Testis (tissue), 2 donors: ENCODE measurements around the gene BACH2.

ENCODE experiments used
- POLR2A ChIP-seq: fragments of 450-650 bp; IDR thresholded peaks from one replicate; pipeline ENCODE4 v1.6.1; 2017; ENCODE audit warnings: antibody characterized with exemption, mild to moderate bottlenecking, moderate library complexity
- TF ChIP-seq, protein P1 (sequence below), 3 experiments: fragments of 450-650 bp in 2 of 3; fragments of 200-600 bp in 1 of 3; sonication (generic) in 1 of 3; IDR thresholded peaks; one replicate each; pipeline ENCODE4 v1.5.1; 2016 to 2019; ENCODE audit warnings: antibody characterized with exemption in 3 of 3, mild to moderate bottlenecking in 2 of 3, moderate library complexity in 1 of 3

DNA sequence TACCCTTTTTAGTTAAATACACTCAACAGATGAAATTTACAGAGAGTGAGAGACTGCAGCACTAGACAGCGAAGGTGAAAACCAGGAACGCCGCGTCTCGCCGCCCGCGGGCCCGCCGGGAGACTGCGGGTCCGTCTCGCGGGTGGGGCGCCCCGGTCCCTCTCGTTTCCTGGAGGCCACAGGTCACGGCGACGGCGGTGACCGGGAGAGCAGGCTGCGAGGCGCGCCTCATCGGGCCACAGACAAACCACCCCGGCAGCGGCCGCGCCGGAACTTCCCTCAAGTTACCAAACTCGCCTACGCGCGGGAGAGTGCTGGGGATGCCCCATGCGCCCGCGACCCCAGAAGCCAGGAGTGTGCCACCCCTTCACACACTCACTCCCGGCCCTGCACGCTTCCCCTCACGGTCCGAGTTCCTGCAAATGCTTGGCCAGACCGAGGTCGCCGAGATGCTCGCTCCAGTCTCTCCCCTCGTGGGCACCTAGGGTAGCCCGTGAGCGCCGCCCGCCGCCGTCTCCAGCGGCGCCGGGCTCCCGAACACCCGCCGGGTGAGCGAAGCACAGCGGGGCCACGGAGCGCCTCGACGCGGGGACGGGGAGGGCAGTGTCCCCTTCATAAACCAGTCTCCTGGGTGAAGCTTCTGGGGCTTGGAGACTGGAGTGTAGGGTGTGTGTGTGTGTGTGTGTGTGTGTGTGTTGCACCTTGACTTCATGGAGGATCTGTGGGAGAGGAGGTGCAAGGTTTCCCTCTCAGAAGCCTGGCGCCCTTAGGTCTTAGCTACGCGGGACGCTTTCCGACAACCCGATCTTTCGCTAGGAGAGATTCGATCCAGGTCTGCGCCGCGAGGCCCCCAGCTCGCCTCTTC lies 1.4 kb downstream of the BACH2 start:
- TF ChIP-seq POLR2A, result no peak
- TF ChIP-seq, protein P1, sequence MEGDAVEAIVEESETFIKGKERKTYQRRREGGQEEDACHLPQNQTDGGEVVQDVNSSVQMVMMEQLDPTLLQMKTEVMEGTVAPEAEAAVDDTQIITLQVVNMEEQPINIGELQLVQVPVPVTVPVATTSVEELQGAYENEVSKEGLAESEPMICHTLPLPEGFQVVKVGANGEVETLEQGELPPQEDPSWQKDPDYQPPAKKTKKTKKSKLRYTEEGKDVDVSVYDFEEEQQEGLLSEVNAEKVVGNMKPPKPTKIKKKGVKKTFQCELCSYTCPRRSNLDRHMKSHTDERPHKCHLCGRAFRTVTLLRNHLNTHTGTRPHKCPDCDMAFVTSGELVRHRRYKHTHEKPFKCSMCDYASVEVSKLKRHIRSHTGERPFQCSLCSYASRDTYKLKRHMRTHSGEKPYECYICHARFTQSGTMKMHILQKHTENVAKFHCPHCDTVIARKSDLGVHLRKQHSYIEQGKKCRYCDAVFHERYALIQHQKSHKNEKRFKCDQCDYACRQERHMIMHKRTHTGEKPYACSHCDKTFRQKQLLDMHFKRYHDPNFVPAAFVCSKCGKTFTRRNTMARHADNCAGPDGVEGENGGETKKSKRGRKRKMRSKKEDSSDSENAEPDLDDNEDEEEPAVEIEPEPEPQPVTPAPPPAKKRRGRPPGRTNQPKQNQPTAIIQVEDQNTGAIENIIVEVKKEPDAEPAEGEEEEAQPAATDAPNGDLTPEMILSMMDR (IDR thresholded peaks at IDR 0.05), result no peak
